MM.1S (cell line): ENCODE data around the gene SLFN12.

Experiments used
- DNase-seq: peaks from one replicate; pipeline ENCODE4 v3.0.0-alpha.2; 2015
- H2AFZ ChIP-seq: fragments of 300-600 bp; sonication (generic); 2 replicates; pipeline ENCODE4 v1.6.0; 2016; ENCODE audit warnings: antibody characterized with exemption, low read length
- H3F3A ChIP-seq: fragments of 300-600 bp; sonication (generic); 2 replicates; pipeline ENCODE4 v1.6.1; 2016; ENCODE audit warnings: mild to moderate bottlenecking, antibody characterized with exemption, low read length, moderate library complexity, mixed read lengths; ENCODE audit not compliant: insufficient read depth
- H3K27ac ChIP-seq: fragments of 300-600 bp; sonication (generic); 2 replicates; pipeline ENCODE4 v1.5.1; 2016; ENCODE audit warnings: mild to moderate bottlenecking, low read length
- H3K27me3 ChIP-seq: fragments of 300-600 bp; sonication (generic); replicated peaks from 2 replicates; pipeline ENCODE4 v1.6.0; 2016; ENCODE audit warnings: low read length; ENCODE audit not compliant: insufficient read depth
- H3K36me3 ChIP-seq: fragments of 300-600 bp; sonication (generic); replicated peaks from 2 replicates; pipeline ENCODE4 v1.6.1; 2016; ENCODE audit warnings: mild to moderate bottlenecking, low read length, mixed read lengths; ENCODE audit not compliant: insufficient read depth
- H3K4me1 ChIP-seq: fragments of 300-600 bp; sonication (generic); 2 replicates; pipeline ENCODE4 v1.6.1; 2016; ENCODE audit warnings: low read length, mixed read lengths
- H3K4me2 ChIP-seq: fragments of 300-600 bp; sonication (generic); 2 replicates; pipeline ENCODE4 v1.6.0; 2016; ENCODE audit warnings: low read depth, low read length
- H3K4me3 ChIP-seq: fragments of 300-600 bp; sonication (generic); 2 replicates; pipeline ENCODE4 v1.5.1; 2016; ENCODE audit warnings: low read length, mixed read lengths
- H3K79me2 ChIP-seq: fragments of 300-600 bp; sonication (generic); 2 replicates; pipeline ENCODE4 v1.6.1; 2016; ENCODE audit warnings: mixed run types, low read length, mixed read lengths
- H3K9ac ChIP-seq: fragments of 300-600 bp; sonication (generic); 2 replicates; pipeline ENCODE4 v1.6.1; 2016; ENCODE audit warnings: low read length, mixed read lengths
- H3K9me2 ChIP-seq: fragments of 300-600 bp; sonication (generic); replicated peaks from 2 replicates; pipeline ENCODE4 v1.6.1; 2016; ENCODE audit warnings: mild to moderate bottlenecking, low read length, mixed read lengths; ENCODE audit not compliant: insufficient read depth
- H3K9me3 ChIP-seq: fragments of 300-600 bp; sonication (generic); replicated peaks from 2 replicates; pipeline ENCODE4 v1.6.1; 2016; ENCODE audit warnings: mild to moderate bottlenecking, low read length, mixed read lengths; ENCODE audit not compliant: insufficient read depth
- H4K20me1 ChIP-seq: fragments of 300-600 bp; sonication (generic); 2 replicates; pipeline ENCODE4 v1.6.1; 2016; ENCODE audit warnings: mild to moderate bottlenecking, low read length, moderate library complexity, mixed read lengths; ENCODE audit not compliant: insufficient read depth
- EZH2 ChIP-seq: fragments of 300-600 bp; sonication (generic); optimal IDR thresholded peaks from 2 replicates; pipeline ENCODE3; 2017; ENCODE audit warnings: low read depth, mild to moderate bottlenecking, antibody characterized with exemption, low read length, mixed read lengths
- EZH2phosphoT487 ChIP-seq: fragments of 300-600 bp; sonication (generic); IDR thresholded peaks from 2 replicates; pipeline ENCODE4 v1.6.1; 2018; ENCODE audit warnings: antibody characterized with exemption, low read length
- TF ChIP-seq, protein P1 (sequence below): fragments of 300-600 bp; sonication (generic); IDR thresholded peaks from 2 replicates; pipeline ENCODE4 v1.5.1; 2016; ENCODE audit warnings: antibody characterized with exemption, low read length, mixed read lengths

SLFN12 gene

DNA sequence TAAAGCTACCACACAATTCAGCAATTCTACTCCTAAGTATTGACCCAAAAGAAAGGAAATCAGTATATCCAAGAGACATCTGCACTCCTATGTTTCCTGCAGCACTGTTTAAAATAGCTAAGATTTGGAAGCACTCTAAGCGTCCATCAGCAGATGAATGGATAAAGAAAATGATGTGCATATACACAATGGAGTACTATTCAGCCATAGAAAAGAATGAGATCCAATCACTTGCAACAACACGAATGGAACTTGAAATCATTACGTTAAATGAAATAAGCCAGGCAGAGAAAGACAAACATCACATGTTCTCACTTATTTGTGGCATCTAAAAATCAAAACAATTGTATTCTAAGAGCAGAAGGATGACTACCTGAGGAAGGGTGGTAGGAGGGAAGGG, 60.4 kb downstream of the SLFN12 start:
- Histone ChIP-seq H3K9me2 (no peaks in the 10 kb centered on the region), H4K20me1 (no peaks in the 10 kb centered on the region), H3K9ac (no peak overlapping the region), H3K27ac (no peak overlapping the region; the same call in 1 of the 2 replicates), H3K9me3 (no peaks in the 10 kb centered on the region), H3K36me3 (no peaks in the 10 kb centered on the region), H3K4me1 (peaks cover 47% of the 10 kb centered on the region), H3K79me2 (peaks cover 49% of the 10 kb centered on the region), H3K4me3 (peak overlapping the region; percentile 73), H3F3A (peaks cover 55% of the 10 kb centered on the region), H2AFZ (no peak overlapping the region), H3K27me3 (no peaks in the 10 kb centered on the region), H3K4me2 (peak overlapping the region; percentile 71)
- DNase-seq: no peak
- TF ChIP-seq, protein P1, sequence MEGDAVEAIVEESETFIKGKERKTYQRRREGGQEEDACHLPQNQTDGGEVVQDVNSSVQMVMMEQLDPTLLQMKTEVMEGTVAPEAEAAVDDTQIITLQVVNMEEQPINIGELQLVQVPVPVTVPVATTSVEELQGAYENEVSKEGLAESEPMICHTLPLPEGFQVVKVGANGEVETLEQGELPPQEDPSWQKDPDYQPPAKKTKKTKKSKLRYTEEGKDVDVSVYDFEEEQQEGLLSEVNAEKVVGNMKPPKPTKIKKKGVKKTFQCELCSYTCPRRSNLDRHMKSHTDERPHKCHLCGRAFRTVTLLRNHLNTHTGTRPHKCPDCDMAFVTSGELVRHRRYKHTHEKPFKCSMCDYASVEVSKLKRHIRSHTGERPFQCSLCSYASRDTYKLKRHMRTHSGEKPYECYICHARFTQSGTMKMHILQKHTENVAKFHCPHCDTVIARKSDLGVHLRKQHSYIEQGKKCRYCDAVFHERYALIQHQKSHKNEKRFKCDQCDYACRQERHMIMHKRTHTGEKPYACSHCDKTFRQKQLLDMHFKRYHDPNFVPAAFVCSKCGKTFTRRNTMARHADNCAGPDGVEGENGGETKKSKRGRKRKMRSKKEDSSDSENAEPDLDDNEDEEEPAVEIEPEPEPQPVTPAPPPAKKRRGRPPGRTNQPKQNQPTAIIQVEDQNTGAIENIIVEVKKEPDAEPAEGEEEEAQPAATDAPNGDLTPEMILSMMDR: no peak
- TF ChIP-seq EZH2 (no peak), EZH2phosphoT487 (no peak)

- peak overlapping the region; percentile 31 for H2AFZ ChIP-seq
- no peaks in the 10 kb centered on the region for H3K27me3 ChIP-seq
- H3K9me3 ChIP-seq: no peaks in the 10 kb centered on the region
- H3K9me2 ChIP-seq: no peaks in the 10 kb centered on the region
- H3K4me1 ChIP-seq: peaks cover 38% of the 10 kb centered on the region
- TF ChIP-seq, protein P1: no peak
- no peak for TF ChIP-seq EZH2
- no peak for TF ChIP-seq EZH2phosphoT487
- peak overlapping the region; percentile 87 for H3K27ac ChIP-seq
- no peaks in the 10 kb centered on the region for H3K36me3 ChIP-seq
- no peaks in the 10 kb centered on the region for H4K20me1 ChIP-seq
- peak overlapping the region; percentile 83 for H3K4me2 ChIP-seq
- peaks cover 38% of the 10 kb centered on the region for H3F3A ChIP-seq
- H3K9ac ChIP-seq: peak overlapping the region; percentile 33; the same call in 1 of the 2 replicates
- peak overlapping the region; percentile 56 for H3K4me3 ChIP-seq
- DNase-seq: peak; percentile 91
- H3K79me2 ChIP-seq: peaks cover 77% of the 10 kb centered on the region
Measured at GRCh38 chr17:35368081-35368830, 64.0 kb downstream of the SLFN12 start.

- Histone ChIP-seq H3K9me2 (no peaks in the 10 kb centered on the region), H3K79me2 (peaks cover 54% of the 10 kb centered on the region), H3K27me3 (no peaks in the 10 kb centered on the region), H3K4me3 (no peak overlapping the region), H3K27ac (no peak overlapping the region), H3K36me3 (peaks cover 3% of the 10 kb centered on the region; the same call in 1 of the 2 replicates), H3K4me2 (no peak overlapping the region), H3F3A (no peaks in the 10 kb centered on the region), H3K9me3 (no peaks in the 10 kb centered on the region), H4K20me1 (no peaks in the 10 kb centered on the region), H2AFZ (no peak overlapping the region), H3K4me1 (no peaks in the 10 kb centered on the region), H3K9ac (no peak overlapping the region)
- DNase-seq: no peak
- TF ChIP-seq, protein P1: no peak
- TF ChIP-seq EZH2phosphoT487: no peak
- TF ChIP-seq EZH2: no peak
Measured at GRCh38 chr17:35361027-35361426, 71.3 kb downstream of the SLFN12 start.
